Naive thymus-derived CD4-positive, alpha-beta T cell (primary cell): ENCODE results near the gene PTGR3. TPM values are rescaled to one million over a fixed set of nuclear protein-coding genes. Genes with fewer than 3 reads are reported as not detected.
A peak's percentile ranks its signal among the peaks of the same experiment; 100 is the strongest.

Experiments used
- ATAC-seq: fragments of 150-1000 bp; cut with Tn5 transposase; 2 replicates; pipeline ENCODE4 v1.10.0; 2021; ENCODE audit warnings: mild to moderate bottlenecking, moderate library complexity
- CTCF ChIA-PET: fragments of 350-600 bp; sonication (Branson Sonifier 250); formaldehyde crosslinking; loops from one replicate; lab custom pipeline; 2021; ENCODE audit warnings: antibody characterized with exemption; lab: Charles Lee
- POLR2A ChIA-PET: fragments of 350-600 bp; sonication (Branson Sonifier 250); formaldehyde crosslinking; loops from one replicate; lab custom pipeline; 2021; ENCODE audit warnings: antibody characterized with exemption, inconsistent platforms; lab: Charles Lee
- DNase-seq, 9 donors: peaks; one replicate each; pipeline versions ENCODE4 v3.0.0 to v3.0.0-alpha.2; 2020 to 2022; ENCODE audit warnings: mixed read lengths in 1 of 9
- H3K27ac ChIP-seq: one replicate; pipeline ENCODE4 v1.7.0; 2013; ENCODE audit warnings: mild to moderate bottlenecking, low read depth, low read length, moderate library complexity
- H3K27me3 ChIP-seq, 2 donors: one replicate each; pipeline ENCODE4 v1.7.0; 2013; ENCODE audit warnings: low read length in 2 of 2, mild to moderate bottlenecking in 2 of 2, moderate library complexity in 2 of 2; ENCODE audit not compliant: control insufficient read depth in 2 of 2, insufficient read depth in 2 of 2
- H3K36me3 ChIP-seq, 3 experiments: 1 replicate in 2 of 3; 2 replicates in 1 of 3; pipeline ENCODE4 v1.7.0; 2013; ENCODE audit warnings: low read length in 3 of 3, mild to moderate bottlenecking in 3 of 3, moderate library complexity in 1 of 3; ENCODE audit not compliant: insufficient read depth in 3 of 3, control insufficient read depth in 2 of 3
- H3K4me1 ChIP-seq, 2 donors: one replicate each; pipeline ENCODE4 v1.7.0; 2013; ENCODE audit warnings: low read length in 2 of 2, mild to moderate bottlenecking in 2 of 2, moderate library complexity in 1 of 2; ENCODE audit not compliant: control insufficient read depth in 2 of 2, insufficient read depth in 2 of 2
- H3K4me3 ChIP-seq: 2 replicates; pipeline ENCODE4 v1.7.0; 2013; ENCODE audit warnings: mild to moderate bottlenecking, low read length
- H3K9me3 ChIP-seq, 3 experiments: 1 replicate in 2 of 3; 2 replicates in 1 of 3; pipeline ENCODE4 v1.7.0; 2013; ENCODE audit warnings: low read length in 3 of 3; ENCODE audit not compliant: control insufficient read depth in 2 of 3
- H3K27ac Mint-ChIP-seq, 9 donors: one replicate each; pipeline ENCODE4 v1.8.0; 2020 to 2022; ENCODE audit warnings: mixed read lengths in 9 of 9, mild to moderate bottlenecking in 8 of 9, moderate library complexity in 5 of 9, inconsistent platforms in 2 of 9
- H3K27me3 Mint-ChIP-seq, 5 donors: one replicate each; pipeline ENCODE4 v1.8.0; 2021 to 2022; ENCODE audit warnings: mixed read lengths in 5 of 5, mild to moderate bottlenecking in 1 of 5
- H3K36me3 Mint-ChIP-seq, 5 donors: one replicate each; pipeline ENCODE4 v1.8.0; 2020 to 2022; ENCODE audit warnings: mixed read lengths in 5 of 5, mild to moderate bottlenecking in 3 of 5, inconsistent platforms in 1 of 5
- H3K4me1 Mint-ChIP-seq, 7 donors: one replicate each; pipeline ENCODE4 v1.8.0; 2020 to 2022; ENCODE audit warnings: mixed read lengths in 7 of 7, mild to moderate bottlenecking in 3 of 7, inconsistent platforms in 1 of 7
- H3K4me3 Mint-ChIP-seq, 10 donors: one replicate each; pipeline ENCODE4 v1.8.0; 2020 to 2022; ENCODE audit warnings: mild to moderate bottlenecking in 10 of 10, mixed read lengths in 10 of 10, moderate library complexity in 6 of 10, inconsistent platforms in 2 of 10
- H3K9me3 Mint-ChIP-seq, 11 donors: one replicate each; pipeline ENCODE4 v1.8.0; 2020 to 2022; ENCODE audit warnings: mixed read lengths in 11 of 11, mild to moderate bottlenecking in 4 of 11, inconsistent platforms in 1 of 11, moderate library complexity in 1 of 11
- intact Hi-C, 2 donors: fragments of 100-400 bp; cut with micrococcal nuclease; formaldehyde crosslinking; loops; one replicate each; pipeline ENCODE4 v1.15.1; 2023
- polyA plus RNA-seq, 2 donors: library from polyadenylated mRNA; unstranded; fragments of 300-500 nt; fragmentation: Illumina TruSeq; gene quantifications; one replicate each; pipeline ENCODE4 v1.2.3, GENCODE V29; 2021
- total RNA-seq, 6 experiments: library from RNA in 5 of 6; stranded (reverse) in 5 of 6; gene quantifications; 1 replicate in 5 of 6; 2 replicates in 1 of 6; pipeline ENCODE4 v1.2.3 and lab custom pipeline; 2021 to 2026

PTGR3 gene
- 10 to 100 TPM; 25.1 to 59.1 (median 31.7) TPM for total RNA-seq
- 10 to 100 TPM; 17.0 to 25.5 TPM for polyA plus RNA-seq
- 35.4 reads per million, percentile 63 among the genes with 10 or more reads in this experiment for total RNA-seq (lab: John Stamatoyannopoulos, UW)

GRCh38 chr18:75209129-75209950 is at the start of gene PTGR3:
TSS of gene PTGR3 (minus strand) at chr18:75209139. CDS start at chr18:75209058, 81 bp downstream.
- peaks cover 0 to 11% (median 5%) of the 10 kb centered on the region in 5 donors for H3K36me3 Mint-ChIP-seq
- DNase-seq (peak; percentile 55 to 78 (median 74)), ATAC-seq (peak; percentile 67)
- ChIA-PET POLR2A (interaction anchor here (0.6 to 7.5 kb wide), 18 partner anchors 9 to 611 kb away, joined by 3 to 91 read pairs (median 6); partner anchors contain the start of gene ZNF407), CTCF (interaction anchor here (1.0 to 1.8 kb wide), 2 partner anchors 36 to 156 kb away, joined by 3 to 10 read pairs; no protein-coding TSS in a partner anchor)
- Histone ChIP-seq H3K4me1 (peaks cover 26 to 33% of the 10 kb centered on the region in 2 donors), H3K4me3 (peak within 1 kb of the TSS; percentile 89), H3K27me3 (no peaks in the 10 kb centered on the region), H3K36me3 (peaks cover 0 to 5% (median 0%) of the 10 kb centered on the region in 3 experiments), H3K27ac (peak within 1 kb of the TSS; percentile 90), H3K9me3 (no peaks in the 10 kb centered on the region)
- H3K4me3 Mint-ChIP-seq = peak within 1 kb of the TSS; percentile 96 to 100 (median 99)
- intact Hi-C loops = loop anchor here (1.0 to 5.0 kb wide), 10 partner anchors 49 to 1613 kb away; partner anchors contain the start of genes CYB5A (in 1 of the 2), TIMM21 (in 1 of the 2), ZNF236 (in 1 of the 2) and ZNF407 (in 1 of the 2)
- H3K27ac Mint-ChIP-seq = peak within 1 kb of the TSS; percentile 94 to 99 (median 98)
- peaks cover 0 to 36% (median 0%) of the 10 kb centered on the region in 5 donors for H3K27me3 Mint-ChIP-seq
- peaks cover 0 to 5% (median 0%) of the 10 kb centered on the region in 11 donors for H3K9me3 Mint-ChIP-seq
- H3K4me1 Mint-ChIP-seq = peaks cover 48 to 67% (median 56%) of the 10 kb centered on the region in 7 donors

GRCh38 chr18:75257605-75258004 is 48.7 kb upstream of the PTGR3 start:
- no peaks in the 10 kb centered on the region for H3K9me3 ChIP-seq
- CTCF ChIA-PET = no interaction called here
- POLR2A ChIA-PET = no interaction called here
- H3K27me3 ChIP-seq = no peaks in the 10 kb centered on the region
- H3K4me1 Mint-ChIP-seq = peaks cover 23 to 91% (median 79%) of the 10 kb centered on the region in 7 donors
- H3K9me3 Mint-ChIP-seq = no peaks in the 10 kb centered on the region
- H3K27me3 Mint-ChIP-seq = no peaks in the 10 kb centered on the region
- no peak overlapping the region for H3K4me3 Mint-ChIP-seq
- ATAC-seq = no peak
- H3K36me3 Mint-ChIP-seq = peaks cover 0 to 10% (median 6%) of the 10 kb centered on the region in 5 donors
- DNase-seq = no peak
- no peaks in the 10 kb centered on the region for H3K36me3 ChIP-seq
- H3K27ac ChIP-seq = no peak overlapping the region
- peak overlapping the region in 1 of 9 donors; percentile 21 for H3K27ac Mint-ChIP-seq
- H3K4me3 ChIP-seq = no peak overlapping the region
- H3K4me1 ChIP-seq = peaks cover 4 to 6% of the 10 kb centered on the region in 2 donors
- intact Hi-C loops = no loop called here

DNA sequence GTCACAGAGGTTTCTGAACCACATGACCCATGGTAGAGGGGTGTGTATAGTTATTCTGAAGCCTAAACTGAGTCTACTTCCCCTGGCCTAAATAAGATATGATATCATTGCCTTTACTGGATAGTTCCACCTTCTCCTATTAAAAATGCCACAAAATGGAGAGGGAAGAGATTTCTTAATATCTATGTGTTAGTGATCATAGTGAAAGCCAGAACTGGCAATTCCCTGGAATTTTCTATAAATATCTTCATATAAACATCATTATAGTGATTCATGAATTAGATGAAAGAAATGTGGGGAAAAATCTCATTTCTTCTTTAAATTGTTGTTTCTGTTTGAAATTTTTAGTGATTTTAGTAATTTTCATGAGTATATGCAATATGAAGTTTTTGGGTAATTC is 47.4 kb upstream of the PTGR3 start:
- Mint-ChIP-seq H3K27ac (peak overlapping the region in 1 of 9 donors; percentile 43), H3K4me3 (no peak overlapping the region), H3K9me3 (no peaks in the 10 kb centered on the region), H3K36me3 (peaks cover 0 to 6% (median 2%) of the 10 kb centered on the region in 5 donors), H3K27me3 (no peaks in the 10 kb centered on the region), H3K4me1 (peaks cover 20 to 91% (median 80%) of the 10 kb centered on the region in 7 donors)
- intact Hi-C loops = no loop called here
- Histone ChIP-seq H3K4me1 (peaks cover 4 to 6% of the 10 kb centered on the region in 2 donors), H3K4me3 (no peak overlapping the region), H3K27me3 (no peaks in the 10 kb centered on the region), H3K27ac (no peak overlapping the region), H3K36me3 (no peaks in the 10 kb centered on the region), H3K9me3 (no peaks in the 10 kb centered on the region)
- DNase-seq (no peak), ATAC-seq (no peak)
- ChIA-PET CTCF (no interaction called here), POLR2A (interaction anchor here (0.8 kb wide), 1 partner anchor 92 kb away, joined by 3 read pairs; no protein-coding TSS in a partner anchor)

GRCh38 chr18:75255094-75255493 is 46.2 kb upstream of the PTGR3 start:
- Histone ChIP-seq H3K27ac (no peak overlapping the region), H3K4me3 (no peak overlapping the region), H3K36me3 (no peaks in the 10 kb centered on the region), H3K27me3 (no peaks in the 10 kb centered on the region), H3K4me1 (peaks cover 4 to 6% of the 10 kb centered on the region in 2 donors), H3K9me3 (peaks cover 0 to under 1% (median 0%) of the 10 kb centered on the region in 3 experiments)
- DNase-seq (no peak), ATAC-seq (no peak)
- Mint-ChIP-seq H3K27ac (peak overlapping the region in 1 of 9 donors; percentile 43), H3K4me1 (peaks cover 13 to 89% (median 78%) of the 10 kb centered on the region in 7 donors), H3K9me3 (peaks cover 0 to 1% (median 0%) of the 10 kb centered on the region in 11 donors), H3K4me3 (no peak overlapping the region), H3K36me3 (peaks cover 0 to under 1% (median 0%) of the 10 kb centered on the region in 5 donors), H3K27me3 (no peaks in the 10 kb centered on the region)
- ChIA-PET CTCF (no interaction called here), POLR2A (interaction anchor here (0.8 kb wide), 1 partner anchor 45 kb away, joined by 3 read pairs; the partner anchor contains the start of gene TSHZ1)
- intact Hi-C loops = loop anchor here in 1 of 2 donors (1.0 kb wide), 1 partner anchor 8 kb away; no protein-coding TSS in a partner anchor

DNA sequence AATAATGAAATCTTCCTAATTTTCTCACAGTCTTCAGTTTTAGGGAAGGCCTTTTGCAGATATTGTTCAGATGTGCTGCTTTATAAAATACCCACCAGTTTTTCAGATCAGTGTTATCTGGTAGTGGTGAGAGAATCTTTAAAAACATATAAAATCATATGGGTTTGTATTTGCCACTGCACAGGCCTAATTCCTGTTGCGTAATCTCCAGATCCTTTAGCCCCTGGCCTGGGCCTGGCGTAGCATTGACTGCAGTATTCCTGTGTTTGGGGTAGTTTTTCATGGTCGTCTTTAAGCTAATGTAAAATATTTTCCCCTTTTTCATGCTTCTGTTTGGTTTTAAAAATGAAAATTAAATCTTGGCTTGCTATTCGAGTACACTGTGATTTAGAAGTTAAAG is 44.8 kb upstream of the PTGR3 start:
- DNase-seq (no peak), ATAC-seq (no peak)
- Mint-ChIP-seq H3K27ac (peak overlapping the region in 4 of 9 donors; percentile 9 to 62 (median 34)), H3K4me1 (peaks cover 17 to 90% (median 80%) of the 10 kb centered on the region in 7 donors), H3K36me3 (no peaks in the 10 kb centered on the region), H3K9me3 (peaks cover 0 to 5% (median 0%) of the 10 kb centered on the region in 11 donors), H3K4me3 (no peak overlapping the region), H3K27me3 (no peaks in the 10 kb centered on the region)
- Histone ChIP-seq H3K4me3 (no peak overlapping the region), H3K4me1 (peaks cover 6 to 16% of the 10 kb centered on the region in 2 donors), H3K9me3 (peaks cover 0 to 8% (median 0%) of the 10 kb centered on the region in 3 experiments), H3K36me3 (no peaks in the 10 kb centered on the region), H3K27me3 (no peaks in the 10 kb centered on the region), H3K27ac (no peak overlapping the region)
- CTCF ChIA-PET = interaction anchor here (0.6 kb wide), 1 partner anchor 246 kb away, joined by 3 read pairs; no protein-coding TSS in a partner anchor
- POLR2A ChIA-PET = no interaction called here
- intact Hi-C loops = no loop called here

- Mint-ChIP-seq H3K4me1 (peaks cover 25 to 96% (median 86%) of the 10 kb centered on the region in 7 donors), H3K4me3 (peak overlapping the region in 2 of 10 donors; percentile 4 to 10), H3K27me3 (no peaks in the 10 kb centered on the region), H3K36me3 (no peaks in the 10 kb centered on the region), H3K27ac (peak overlapping the region in 5 of 9 donors; percentile 22 to 62 (median 44)), H3K9me3 (peaks cover 0 to 5% (median 0%) of the 10 kb centered on the region in 11 donors)
- DNase-seq (no peak), ATAC-seq (no peak)
- ChIA-PET CTCF (no interaction called here), POLR2A (no interaction called here)
- intact Hi-C loops = no loop called here
- Histone ChIP-seq H3K27ac (no peak overlapping the region), H3K4me1 (peaks cover 14 to 23% of the 10 kb centered on the region in 2 donors), H3K9me3 (peaks cover 0 to 8% (median 0%) of the 10 kb centered on the region in 3 experiments), H3K36me3 (no peaks in the 10 kb centered on the region), H3K4me3 (no peak overlapping the region), H3K27me3 (no peaks in the 10 kb centered on the region)
These were observed 44.1 kb upstream of the PTGR3 start for GRCh38 chr18:75253043-75253442.
